Brain microvascular endothelial cell (primary cell): Measurements from ENCODE around the gene ADISSP.

ENCODE experiments used
- DNase-seq: peaks from one replicate; pipeline ENCODE4 v3.0.0-alpha.2; 2020
- H3K27ac ChIP-seq: fragments of 250-450 bp; sonication (Bioruptor Pico); 2 replicates; pipeline ENCODE4 v1.5.1; 2020; ENCODE audit warnings: mild to moderate bottlenecking, moderate library complexity
- H3K27me3 ChIP-seq: fragments of 250-450 bp; sonication (Bioruptor Pico); replicated peaks from 2 replicates; pipeline ENCODE4 v1.5.1; 2020; ENCODE audit warnings: mild to moderate bottlenecking
- H3K36me3 ChIP-seq: fragments of 250-450 bp; sonication (Bioruptor Pico); replicated peaks from 2 replicates; pipeline ENCODE4 v1.5.1; 2020; ENCODE audit warnings: mild to moderate bottlenecking
- H3K4me3 ChIP-seq: 2 replicates; pipeline ENCODE4 v1.5.1; 2011; ENCODE audit warnings: low read depth, mild to moderate bottlenecking, control low read depth, low read length, moderate library complexity
- CTCF ChIP-seq: IDR thresholded peaks from 2 replicates; pipeline ENCODE4 v1.5.1; 2011; ENCODE audit warnings: low read depth, mild to moderate bottlenecking, moderate library complexity, low read length, control low read depth, inconsistent platforms; ENCODE audit errors: missing control alignments
- in situ Hi-C: cut with HindIII; loops from 2 replicates; pipeline ENCODE4 v1.10.0; 2017; ENCODE audit warnings: low sequenced_read_pairs, low pct_ligation_motif_present

Gene ADISSP

GRCh38 chr20:3787324-3788014 lies 19.9 kb upstream of the ADISSP start:
- Histone ChIP-seq H3K27ac (no peak overlapping the region), H3K4me3 (no peak overlapping the region), H3K36me3 (no peaks in the 10 kb centered on the region), H3K27me3 (no peaks in the 10 kb centered on the region)
- DNase-seq = no peak
- TF ChIP-seq CTCF = no peak
- in situ Hi-C loops = no loop called here

GRCh38 chr20:3786665-3787323 lies 19.2 kb upstream of the ADISSP start, which contains the start of gene CENPB:
TSS of gene CENPB (minus strand) at chr20:3786740. CDS start at chr20:3786483, 257 bp downstream.
- TF ChIP-seq CTCF = peak; percentile 45
- Histone ChIP-seq H3K27ac (peak within 1 kb of the TSS; percentile 18), H3K36me3 (no peaks in the 10 kb centered on the region), H3K4me3 (peak within 1 kb of the TSS; percentile 71), H3K27me3 (no peaks in the 10 kb centered on the region)
- in situ Hi-C loops = no loop called here
- DNase-seq = peak; percentile 52

GRCh38 chr20:3786126-3786484 lies 18.6 kb upstream of the ADISSP start:
- Histone ChIP-seq H3K4me3 (peak overlapping the region; percentile 71), H3K27me3 (no peaks in the 10 kb centered on the region), H3K27ac (peak overlapping the region; percentile 18), H3K36me3 (no peaks in the 10 kb centered on the region)
- in situ Hi-C loops = no loop called here
- TF ChIP-seq CTCF = no peak
- peak; percentile 56 for DNase-seq

- H3K27me3 ChIP-seq = no peaks in the 10 kb centered on the region
- no peak for DNase-seq
- H3K4me3 ChIP-seq = peak overlapping the region; percentile 71
- no peak for TF ChIP-seq CTCF
- no peak overlapping the region for H3K27ac ChIP-seq
- H3K36me3 ChIP-seq = no peaks in the 10 kb centered on the region
- in situ Hi-C loops = no loop called here
Observed at GRCh38 chr20:3785240-3786125, 17.9 kb upstream of the ADISSP start.

GRCh38 chr20:3784863-3785239 lies 17.3 kb upstream of the ADISSP start:
- peak overlapping the region; percentile 71 for H3K4me3 ChIP-seq
- in situ Hi-C loops = no loop called here
- TF ChIP-seq CTCF = no peak
- no peak overlapping the region for H3K27ac ChIP-seq
- no peaks in the 10 kb centered on the region for H3K27me3 ChIP-seq
- no peaks in the 10 kb centered on the region for H3K36me3 ChIP-seq
- no peak for DNase-seq
